Fibroblast of the aortic adventitia (primary cell): ENCODE results near the gene CDCA8. TPM values are rescaled to one million over a fixed set of nuclear protein-coding genes. Genes with fewer than 3 reads are reported as not detected.
"Not testable (repeated sequence)": the region's sequence is repeated elsewhere in the genome, so short reads cannot be mapped to it uniquely, and the experiment has no call there.

Experiments
- DNase-seq: peaks from one replicate; pipeline ENCODE4 v3.0.0-alpha.2; 2010; ENCODE audit warnings: low read depth
- H3K4me3 ChIP-seq: 2 replicates; pipeline ENCODE4 v1.5.1; 2011; ENCODE audit warnings: low read depth, mild to moderate bottlenecking, control low read depth, low read length, moderate library complexity
- total RNA-seq: library from RNA; depleted of rRNA; stranded (reverse); fragments of >200 nt; gene quantifications from 2 replicates; pipeline ENCODE4 v1.2.3, GENCODE V29; 2012; ENCODE audit warnings: low replicate concordance
- TF ChIP-seq, protein P1 (sequence below): IDR thresholded peaks from 2 replicates; pipeline ENCODE4 v1.5.1; 2011; ENCODE audit warnings: mild to moderate bottlenecking, low read length, control low read depth, inconsistent platforms; ENCODE audit not compliant: insufficient read depth

The CDCA8 gene
- total RNA-seq, 1 donor: 12.8 TPM

DNA sequence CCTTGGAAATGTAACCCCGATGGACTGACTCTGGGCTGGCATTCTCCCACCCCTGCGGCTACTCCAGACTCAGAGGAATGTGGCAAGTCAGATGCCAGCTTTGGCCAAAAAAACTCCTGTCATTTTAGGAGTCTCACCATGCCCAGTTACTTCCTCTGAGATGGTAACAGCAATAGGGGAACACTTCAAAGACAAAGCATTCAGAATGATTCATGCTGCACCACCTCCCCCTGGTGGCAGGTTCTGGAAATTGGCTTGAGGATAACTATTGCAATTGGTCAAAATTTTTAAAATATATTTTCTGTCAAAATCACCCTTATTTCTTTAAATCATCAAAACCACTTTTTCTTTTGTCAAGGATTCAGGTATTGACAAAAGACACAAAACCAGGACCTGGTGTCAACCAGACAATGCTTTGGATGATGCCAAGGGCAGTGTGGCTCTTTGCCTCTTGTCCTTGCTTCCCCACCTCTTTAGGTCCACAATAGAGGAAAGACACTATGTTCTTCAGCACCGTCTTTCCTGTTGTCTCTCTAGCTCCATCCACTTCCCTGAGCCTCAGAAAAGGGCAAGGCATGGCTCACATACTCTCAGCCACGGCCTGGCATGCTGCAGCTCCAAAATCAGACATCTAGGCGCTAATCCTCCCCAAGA is 9.9 kb upstream of the CDCA8 start:
- TF ChIP-seq, protein P1, sequence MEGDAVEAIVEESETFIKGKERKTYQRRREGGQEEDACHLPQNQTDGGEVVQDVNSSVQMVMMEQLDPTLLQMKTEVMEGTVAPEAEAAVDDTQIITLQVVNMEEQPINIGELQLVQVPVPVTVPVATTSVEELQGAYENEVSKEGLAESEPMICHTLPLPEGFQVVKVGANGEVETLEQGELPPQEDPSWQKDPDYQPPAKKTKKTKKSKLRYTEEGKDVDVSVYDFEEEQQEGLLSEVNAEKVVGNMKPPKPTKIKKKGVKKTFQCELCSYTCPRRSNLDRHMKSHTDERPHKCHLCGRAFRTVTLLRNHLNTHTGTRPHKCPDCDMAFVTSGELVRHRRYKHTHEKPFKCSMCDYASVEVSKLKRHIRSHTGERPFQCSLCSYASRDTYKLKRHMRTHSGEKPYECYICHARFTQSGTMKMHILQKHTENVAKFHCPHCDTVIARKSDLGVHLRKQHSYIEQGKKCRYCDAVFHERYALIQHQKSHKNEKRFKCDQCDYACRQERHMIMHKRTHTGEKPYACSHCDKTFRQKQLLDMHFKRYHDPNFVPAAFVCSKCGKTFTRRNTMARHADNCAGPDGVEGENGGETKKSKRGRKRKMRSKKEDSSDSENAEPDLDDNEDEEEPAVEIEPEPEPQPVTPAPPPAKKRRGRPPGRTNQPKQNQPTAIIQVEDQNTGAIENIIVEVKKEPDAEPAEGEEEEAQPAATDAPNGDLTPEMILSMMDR: peak; percentile 86
- no peak overlapping the region for H3K4me3 ChIP-seq
- peak; percentile 82 for DNase-seq

GRCh38 chr1:37684182-37684581 is 8.1 kb upstream of the CDCA8 start:
- DNase-seq, H3K4me3 ChIP-seq: not testable (repeated sequence)

DNA sequence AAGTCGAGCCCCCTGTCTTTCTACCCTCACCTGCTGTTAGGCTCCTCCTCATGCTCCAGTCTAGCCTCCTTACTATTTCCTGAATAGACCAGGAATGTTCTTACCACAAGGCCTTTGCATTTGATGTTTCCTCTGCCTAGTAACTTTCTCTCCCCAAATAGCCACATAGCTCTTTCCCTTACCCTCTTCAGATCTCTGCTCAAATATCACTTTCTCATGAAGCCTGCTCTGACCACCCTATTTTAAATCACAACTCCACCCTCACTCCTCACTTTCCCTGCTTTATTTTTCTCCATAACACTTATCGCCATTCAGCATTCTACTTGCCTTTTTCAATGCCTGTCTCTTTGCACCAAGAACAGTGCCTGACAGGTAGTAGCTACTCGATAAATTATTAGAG is 6.6 kb upstream of the CDCA8 start:
- DNase-seq: no peak
- TF ChIP-seq, protein P1: no peak
- no peak overlapping the region for H3K4me3 ChIP-seq

DNA sequence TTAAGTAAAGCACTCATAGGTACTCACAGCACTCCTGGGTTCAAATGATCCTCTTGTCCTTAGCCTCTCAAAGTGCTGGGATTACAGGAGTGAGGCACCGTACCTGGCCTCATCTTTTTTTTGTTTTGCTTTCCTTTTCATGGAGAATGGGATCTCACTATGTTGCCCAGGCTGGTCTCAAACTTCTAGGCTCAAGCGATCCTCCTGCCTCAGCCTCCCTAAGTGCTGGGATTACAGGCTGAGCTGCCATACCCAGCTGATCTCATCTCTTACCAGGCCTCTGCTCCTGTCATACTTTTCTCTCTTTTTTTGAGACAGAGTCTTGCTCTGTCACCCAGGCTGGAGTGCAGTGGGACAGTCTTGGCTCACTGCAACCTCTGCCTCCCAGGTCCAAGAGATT is 4.6 kb upstream of the CDCA8 start:
- DNase-seq, H3K4me3 ChIP-seq: not testable (repeated sequence)

DNA sequence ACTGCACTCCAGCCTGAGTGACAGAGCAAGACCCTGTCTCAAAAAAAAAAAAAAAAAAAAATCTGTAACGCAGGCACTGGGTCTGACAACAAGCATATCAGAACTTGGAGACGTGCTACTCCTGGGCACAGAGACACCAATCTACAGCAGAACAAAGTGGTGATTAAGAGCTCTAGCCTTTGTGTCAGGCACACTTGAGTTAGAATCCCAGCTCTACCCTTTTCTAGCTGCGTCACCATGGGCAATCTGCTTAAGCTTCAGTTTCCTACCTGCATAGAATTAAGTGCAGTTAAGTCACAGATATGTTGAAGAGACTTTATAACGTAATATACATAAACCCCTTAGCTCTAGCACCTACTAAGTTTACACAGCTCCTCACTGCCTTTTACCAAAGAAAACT is 3.4 kb upstream of the CDCA8 start:
- H3K4me3 ChIP-seq: peak overlapping the region; percentile 89
- TF ChIP-seq, protein P1: no peak
- no peak for DNase-seq

DNA sequence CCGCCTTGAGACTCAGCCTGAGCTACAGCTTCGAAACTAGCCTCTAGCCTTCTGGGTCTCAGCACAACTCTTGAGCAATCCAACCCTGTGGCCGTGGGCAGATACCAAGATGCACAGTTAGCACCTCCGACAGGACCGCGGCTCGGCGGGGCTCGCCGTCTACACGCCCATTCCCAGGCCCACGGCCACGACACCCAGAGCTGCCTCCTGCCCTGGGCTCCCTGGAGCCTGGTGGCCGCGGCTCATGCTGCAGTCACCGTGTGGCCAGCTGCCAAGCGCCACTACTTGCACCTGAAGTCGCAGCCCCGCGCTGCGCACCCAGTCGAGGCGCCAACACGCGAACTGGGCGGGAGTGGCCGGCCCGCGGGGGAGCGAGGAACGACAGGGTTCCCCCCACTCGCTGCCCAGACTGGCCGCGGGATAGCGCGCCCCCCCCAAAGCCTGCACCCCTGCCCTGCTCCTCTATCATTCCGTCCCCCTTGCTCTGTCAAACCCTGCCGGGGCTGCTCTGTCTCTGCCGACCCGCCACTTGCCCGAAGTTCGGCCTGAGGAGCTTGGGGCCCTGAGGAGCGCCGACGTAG is 729 bp upstream of the CDCA8 start:
- peak; percentile 32 for DNase-seq
- TF ChIP-seq, protein P1: no peak
- H3K4me3 ChIP-seq: peak overlapping the region; percentile 84

- DNase-seq: no peak
- TF ChIP-seq, protein P1: no peak
- peak overlapping the region; percentile 97 for H3K4me3 ChIP-seq
Measured at GRCh38 chr1:37692834-37693175, 489 bp downstream of the CDCA8 start.

GRCh38 chr1:37697090-37697489 is 4.8 kb downstream of the CDCA8 start:
- TF ChIP-seq, protein P1: no peak
- no peak overlapping the region for H3K4me3 ChIP-seq
- no peak for DNase-seq
